ENCODE results near the gene RNF10. TPM values are rescaled to one million over a fixed set of nuclear protein-coding genes. Genes with fewer than 3 reads are reported as not detected.

RNF10 gene
- total and polyA plus RNA-seq, 2 of the 4 experiments (the other 2 are of a cell fraction): 44.4 to 95.0 TPM

GRCh38 chr12:120620624-120621023 lies 86.5 kb downstream of the RNF10 start:
- Histone ChIP-seq H3K27ac (ENCODE audit: insufficient read depth, low read length) (no peak overlapping the region), H2AFZ (replicated peaks; ENCODE audit: low read length, poor library complexity) (no peak overlapping the region), H2BK5ac (ENCODE audit: low read depth, low read length, poor library complexity, severe bottlenecking) (no peak overlapping the region), H4K20me1 (ENCODE audit: insufficient read depth, low read length) (no peaks in the 10 kb centered on the region), H3K14ac (replicated peaks; ENCODE audit: low read depth, low read length) (no peak overlapping the region), H3K27me3 (ENCODE audit: control insufficient read depth, insufficient read depth, low read length) (peaks cover 43% of the 10 kb centered on the region), H3K79me1 (ENCODE audit: low read depth in 1 of 2, low read length in 2 of 2) (no peaks in the 10 kb centered on the region), H3K4ac (ENCODE audit: low read depth, low read length) (no peak overlapping the region), H4K91ac (ENCODE audit: insufficient read depth, low read depth, low read length) (no peak overlapping the region), H3K9me3 (ENCODE audit: control insufficient read depth, insufficient read depth, low read length) (no peaks in the 10 kb centered on the region), H4K5ac (ENCODE audit: low read depth, low read length) (no peak overlapping the region), H2AK5ac (ENCODE audit: low read depth, low read length) (no peak overlapping the region), H3K56ac (ENCODE audit: extremely low read depth, insufficient read depth, low read length) (no peak overlapping the region), H2BK120ac (ENCODE audit: low read depth, low read length) (no peak overlapping the region), H2AK9ac (replicated peaks; ENCODE audit: low read depth, low read length, poor library complexity) (no peak overlapping the region), H3K4me3 (ENCODE audit: insufficient read depth, low read depth, low read length) (no peak overlapping the region), H3K23ac (ENCODE audit: low read depth, low read length) (no peak overlapping the region), H2BK20ac (ENCODE audit: low read depth, low read length) (no peak overlapping the region), H3K18ac (ENCODE audit: low read depth, low read length) (no peak overlapping the region), H2BK15ac (ENCODE audit: low read depth, low read length) (no peak overlapping the region), H3K9me1 (ENCODE audit: insufficient read depth, low read length) (no peaks in the 10 kb centered on the region), H3K4me1 (ENCODE audit: control insufficient read depth, insufficient read depth, low read length) (no peaks in the 10 kb centered on the region), H4K8ac (ENCODE audit: low read depth in 2 of 2, low read length in 2 of 2) (no peak overlapping the region), H3K9ac (ENCODE audit: low read depth, low read length) (no peak overlapping the region), H3K36me3 (ENCODE audit: control insufficient read depth, insufficient read depth, low read length) (no peaks in the 10 kb centered on the region), H3K4me2 (ENCODE audit: low read depth, low read length) (no peak overlapping the region)
- ATAC-seq (ENCODE audit: low read depth): no peak
- TF ChIP-seq RAD21 (IDR thresholded peaks at IDR 0.05; ENCODE audit: low read length): no peak
- no peak for TF ChIP-seq RFX5 (IDR thresholded peaks at IDR 0.05; ENCODE audit: low read depth, low read length)
- TF ChIP-seq MAZ (IDR thresholded peaks at IDR 0.05; ENCODE audit: borderline replicate concordance, low read depth, low read length): no peak
- TF ChIP-seq NFE2L2 (IDR thresholded peaks at IDR 0.05; ENCODE audit: low read depth, low read length): no peak
- TF ChIP-seq CEBPB (IDR thresholded peaks at IDR 0.05; ENCODE audit: low read depth, low read length): no peak
- no peak for TF ChIP-seq POLR2A (IDR thresholded peaks at IDR 0.05; ENCODE audit: low read depth, low read length)
- no peak for TF ChIP-seq ELK1 (IDR thresholded peaks at IDR 0.05; ENCODE audit: borderline replicate concordance, low read depth, low read length)
- no peak for TF ChIP-seq MXI1 (IDR thresholded peaks at IDR 0.05; ENCODE audit: borderline replicate concordance, low read depth, low read length)
- TF ChIP-seq FOS (IDR thresholded peaks at IDR 0.05; ENCODE audit: low read depth, low read length): no peak
- TF ChIP-seq RCOR1 (IDR thresholded peaks at IDR 0.05; ENCODE audit: insufficient replicate concordance, low read length): no peak
- TF ChIP-seq CTCF (conservative IDR thresholded peaks at IDR 0.05; ENCODE audit: low read depth, low read length): no peak
- TF ChIP-seq CHD1 (IDR thresholded peaks at IDR 0.05; ENCODE audit: low read depth, low read length): no peak
- TF ChIP-seq SMC3 (IDR thresholded peaks at IDR 0.05; ENCODE audit: low read depth, low read length): no peak
- TF ChIP-seq MAFK (IDR thresholded peaks at IDR 0.05; ENCODE audit: low read depth, low read length): no peak
- dilution Hi-C loops (cut with HindIII; ENCODE audit: low sequenced_read_pairs, unreplicated experiment) (no loop called here), in situ Hi-C loops (cut with MboI; ENCODE audit: low sequenced_read_pairs) (no loop called here), intact Hi-C loops (cut with micrococcal nuclease) (no loop called here)
- 78% methylated on average over 1 of the region's 2 CpGs; no CpG with 5 or more reads in 1 of the 2 experiments for WGBS, 2 experiments (ENCODE audit: extremely low coverage in 2 of 2, insufficient read length in 1 of 2)
- DNase-seq: no peak
- ChIA-PET POLR2A (ENCODE audit: unreplicated experiment) (no interaction called here), CTCF (no interaction called here)
- BruUV-seq (replicated peaks): no TSS peak

Measured in IMR-90 (cell line).